ENCODE data around the gene CTSD.

- TF ChIP-seq NR3C1 (IDR thresholded peaks at IDR 0.05) = no peak
- no peak for TF ChIP-seq CTCF (IDR thresholded peaks at IDR 0.05)
- TF ChIP-seq TP53 (CRISPR knock-in tag; IDR thresholded peaks at IDR 0.05) = no peak
- TF ChIP-seq RNF2 (IDR thresholded peaks at IDR 0.05; ENCODE audit: borderline replicate concordance, low read depth) = no peak
- no peak for TF ChIP-seq PBX3 (IDR thresholded peaks at IDR 0.05)
- no peak for TF ChIP-seq REST (IDR thresholded peaks at IDR 0.05)
- no peak for TF ChIP-seq POLR2A (IDR thresholded peaks at IDR 0.05; ENCODE audit: low read length)
- TF ChIP-seq USF2 (IDR thresholded peaks at IDR 0.05) = no peak
- no peak for TF ChIP-seq MAX (IDR thresholded peaks at IDR 0.05)
- TF ChIP-seq JUN (IDR thresholded peaks at IDR 0.05) = peak in 1 of 2 experiments; percentile 66; a peak in 2 of 5 replicates
- no peak for TF ChIP-seq ZSCAN20 (CRISPR knock-in tag; IDR thresholded peaks at IDR 0.05)
- TF ChIP-seq SREBF2 (IDR thresholded peaks at IDR 0.05) = no peak
- no peak for TF ChIP-seq FOSL2 (IDR thresholded peaks at IDR 0.05)
- TF ChIP-seq FOSL2 (CRISPR knock-in tag; IDR thresholded peaks at IDR 0.05) = no peak
Observed at GRCh38 chr11:1773131-1773993, 9.6 kb upstream of the CTSD start.

Data from A549 (cell line).